Endothelial cell of umbilical vein (primary cell): ENCODE results near the gene SV2C. TPM values are rescaled to one million over a fixed set of nuclear protein-coding genes. Genes with fewer than 3 reads are reported as not detected.

Experiments
- BruUV-seq: library from RNA; stranded (reverse); fragments of 400-500 nt; replicated peaks from 2 replicates; lab custom pipeline; 2021; lab: Mats Ljungman, UMichigan
- CTCF ChIA-PET: fragments of 300-600, 350-600 bp; sonication (Branson Sonifier 250); formaldehyde crosslinking; loops from one replicate; lab custom pipeline; 2021; ENCODE audit warnings: antibody characterized with exemption, inconsistent platforms; lab: Charles Lee
- POLR2A ChIA-PET: fragments of 300-600, 350-600 bp; sonication (Branson Sonifier 250); formaldehyde crosslinking; loops from one replicate; lab custom pipeline; 2021; ENCODE audit warnings: antibody characterized with exemption, inconsistent platforms; lab: Charles Lee
- DNase-seq: peaks from one replicate; pipeline ENCODE4 v3.0.0-alpha.2; 2011; ENCODE audit warnings: low read depth, low spot score
- FAIRE-seq: peaks from 2 replicates; lab custom pipeline; 2011; peaks lifted over from hg19 to GRCh38; lab: Jason Lieb, UNC
- H2AFZ ChIP-seq: 2 replicates; pipeline ENCODE4 v1.6.0; 2012; ENCODE audit warnings: low read depth, low read length, control low read depth, inconsistent platforms
- H3K27ac ChIP-seq: 2 replicates; pipeline ENCODE4 v1.5.1; 2011; ENCODE audit warnings: low read depth, mild to moderate bottlenecking, control low read depth, low read length, moderate library complexity; ENCODE audit not compliant: insufficient read depth
- H3K27me3 ChIP-seq, 2 experiments: 2 replicates each; pipeline versions ENCODE4 v1.6.0 to v1.6.1; 2011; ENCODE audit warnings: low read length in 2 of 2, mixed read lengths in 1 of 2; ENCODE audit not compliant: control insufficient read depth in 2 of 2, insufficient read depth in 2 of 2
- H3K36me3 ChIP-seq, 2 experiments: 2 replicates in 1 of 2; 3 replicates in 1 of 2; pipeline ENCODE4 v1.5.1; 2011; ENCODE audit warnings: low read length in 2 of 2, mild to moderate bottlenecking in 1 of 2, moderate library complexity in 1 of 2; ENCODE audit not compliant: control insufficient read depth in 2 of 2, insufficient read depth in 2 of 2; ENCODE audit errors: extremely low read depth in 1 of 2
- H3K4me1 ChIP-seq: 3 replicates; pipeline ENCODE4 v1.5.1; 2011; ENCODE audit warnings: mild to moderate bottlenecking, low read length; ENCODE audit not compliant: control insufficient read depth, insufficient read depth; ENCODE audit errors: extremely low read depth
- H3K4me2 ChIP-seq: 2 replicates; pipeline ENCODE4 v1.6.1; 2011; ENCODE audit warnings: low read length, control low read depth, mixed read lengths; ENCODE audit not compliant: insufficient read depth
- H3K4me3 ChIP-seq, 3 experiments: fragments of 200-600 bp in 1 of 3; sonication (generic), shearing (Covaris generic) in 1 of 3; replicated peaks in 1 of 3; 2 replicates each; pipeline ENCODE4 v1.5.1; 2011 to 2016; ENCODE audit warnings: control low read depth in 3 of 3, low read length in 3 of 3, mild to moderate bottlenecking in 2 of 3, inconsistent platforms in 1 of 3, low read depth in 1 of 3, moderate library complexity in 1 of 3; ENCODE audit not compliant: insufficient read depth in 1 of 3
- H3K79me2 ChIP-seq: 2 replicates; pipeline ENCODE4 v1.6.0; 2012; ENCODE audit warnings: low read length, inconsistent platforms; ENCODE audit not compliant: control insufficient read depth, insufficient read depth
- H3K9ac ChIP-seq: replicated peaks from 2 replicates; pipeline ENCODE3; 2011; ENCODE audit warnings: low read length, control low read depth; ENCODE audit not compliant: insufficient read depth; ENCODE audit errors: extremely low read depth
- H3K9me1 ChIP-seq: replicated peaks from 3 replicates; pipeline ENCODE4 v1.6.0; 2011; ENCODE audit warnings: mild to moderate bottlenecking, low read length; ENCODE audit not compliant: control insufficient read depth, insufficient read depth; ENCODE audit errors: extremely low read depth
- H3K9me3 ChIP-seq: replicated peaks from 2 replicates; pipeline ENCODE4 v1.5.1; 2012; ENCODE audit warnings: low read length, inconsistent platforms; ENCODE audit not compliant: control insufficient read depth, insufficient read depth
- H4K20me1 ChIP-seq: replicated peaks from 2 replicates; pipeline ENCODE3; 2011; ENCODE audit warnings: mild to moderate bottlenecking, low read length; ENCODE audit not compliant: control insufficient read depth, insufficient read depth; ENCODE audit errors: extremely low read depth
- CTCF ChIP-seq, 2 donors: IDR thresholded peaks; 1 replicate in 1 of 2; 2 replicates in 1 of 2; pipeline ENCODE4 v1.5.1; 2011; ENCODE audit warnings: low read length in 2 of 2, mild to moderate bottlenecking in 2 of 2, moderate library complexity in 2 of 2, control low read depth in 1 of 2, inconsistent platforms in 1 of 2, low read depth in 1 of 2; ENCODE audit not compliant: insufficient read depth in 1 of 2; ENCODE audit errors: extremely low read depth in 1 of 2
- EZH2 ChIP-seq: IDR thresholded peaks from 2 replicates; pipeline ENCODE4 v1.6.1; 2012; ENCODE audit warnings: borderline replicate concordance, low read depth, mild to moderate bottlenecking, moderate library complexity, low read length, inconsistent platforms; ENCODE audit not compliant: severe bottlenecking
- FOS ChIP-seq: IDR thresholded peaks from 2 replicates; pipeline ENCODE4 v1.6.1; 2011; ENCODE audit warnings: mild to moderate bottlenecking, low read length, moderate library complexity, borderline replicate concordance; ENCODE audit not compliant: insufficient read depth
- GATA2 ChIP-seq: IDR thresholded peaks from 2 replicates; pipeline ENCODE4 v1.7.0; 2011; ENCODE audit warnings: low read depth, mild to moderate bottlenecking, moderate library complexity, mixed read lengths, low read length; ENCODE audit not compliant: insufficient read length, insufficient read depth
- JUN ChIP-seq: IDR thresholded peaks from 2 replicates; pipeline ENCODE4 v1.6.1; 2011; ENCODE audit warnings: borderline replicate concordance, low read depth; ENCODE audit not compliant: insufficient read length, insufficient read depth
- MYC ChIP-seq: IDR thresholded peaks from one replicate; pipeline ENCODE4 v1.6.1; 2011; ENCODE audit warnings: mild to moderate bottlenecking, low read depth, low read length
- POLR2A ChIP-seq: IDR thresholded peaks from 2 replicates; pipeline ENCODE4 v1.6.1; 2012; ENCODE audit warnings: low read depth, mild to moderate bottlenecking, control low read depth, low read length
- POLR2AphosphoS5 ChIP-seq: IDR thresholded peaks from 2 replicates; pipeline ENCODE4 v1.6.1; 2012; ENCODE audit warnings: low read depth, mild to moderate bottlenecking, control low read depth, low read length, moderate library complexity; ENCODE audit not compliant: insufficient read depth
- dilution Hi-C: fragments of 300-500 bp; cut with MboI; formaldehyde crosslinking; loops from one replicate; pipeline ENCODE4 v1.15.0; 2019; ENCODE audit warnings: low sequenced_read_pairs; ENCODE audit not compliant: extremely low pct_ligation_motif_present
- intact Hi-C: fragments of 100-400 bp; cut with micrococcal nuclease; formaldehyde crosslinking; loops from one replicate; pipeline ENCODE4 v1.10.0; 2022
- polyA plus RNA-seq, 4 experiments: library from polyadenylated mRNA; depleted of rRNA in 3 of 4; stranded (reverse) in 3 of 4; unstranded in 1 of 4; fragments of >200 nt; gene quantifications; 2 replicates each; pipeline versions ENCODE4 v1.2.1 to v1.2.3, GENCODE V29; 2011 to 2012; ENCODE audit warnings: missing spikeins in 1 of 4
- total RNA-seq: library from RNA; stranded (reverse); gene quantifications from 2 replicates; pipeline ENCODE4 v1.2.3, GENCODE V29; 2021
- TF ChIP-seq, protein P1 (sequence below): IDR thresholded peaks from 2 replicates; pipeline ENCODE4 v1.6.1; 2011; ENCODE audit not compliant: insufficient read depth, insufficient read length

The SV2C gene
- total and polyA plus RNA-seq, 2 donors (not counting 3 experiments of a cell fraction or from before 2014, with no cell fraction given): not detected

GRCh38 chr5:76400466-76400865 is 317.3 kb downstream of the SV2C start:
- FAIRE-seq (no peak), DNase-seq (no peak)
- H3K27me3 ChIP-seq: peaks cover 27 to 39% of the 10 kb centered on the region in 2 experiments
- no peaks in the 10 kb centered on the region for H3K9me3 ChIP-seq
- H4K20me1 ChIP-seq: no peaks in the 10 kb centered on the region
- intact Hi-C loops (loop anchor here (5.0 kb wide), 1 partner anchor 242 kb away; no protein-coding TSS in a partner anchor), dilution Hi-C loops (no loop called here)
- CTCF ChIA-PET: no interaction called here
- no peak for TF ChIP-seq EZH2
- TF ChIP-seq POLR2A: no peak
- no peak for TF ChIP-seq MYC
- TF ChIP-seq FOS: no peak
- TF ChIP-seq, protein P1, sequence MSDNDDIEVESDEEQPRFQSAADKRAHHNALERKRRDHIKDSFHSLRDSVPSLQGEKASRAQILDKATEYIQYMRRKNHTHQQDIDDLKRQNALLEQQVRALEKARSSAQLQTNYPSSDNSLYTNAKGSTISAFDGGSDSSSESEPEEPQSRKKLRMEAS: no peak
- no peak for TF ChIP-seq CTCF (IDR thresholded peaks at IDR 0.05; ENCODE audit: extremely low read depth in 1 of 2, insufficient read depth in 1 of 2, low read depth in 1 of 2, low read length in 2 of 2)
- no peak for TF ChIP-seq GATA2
- TF ChIP-seq POLR2AphosphoS5: no peak
- no peak for TF ChIP-seq JUN
- no peaks in the 10 kb centered on the region for H3K36me3 ChIP-seq
- POLR2A ChIA-PET: no interaction called here
- no peaks in the 10 kb centered on the region for H3K79me2 ChIP-seq
- peaks cover 7% of the 10 kb centered on the region for H3K4me1 ChIP-seq
- no peak overlapping the region for H3K4me2 ChIP-seq
- H3K27ac ChIP-seq: no peak overlapping the region
- BruUV-seq: no TSS peak
- no peaks in the 10 kb centered on the region for H3K9me1 ChIP-seq
- H3K9ac ChIP-seq: no peak overlapping the region
- no peak overlapping the region for H3K4me3 ChIP-seq
- H2AFZ ChIP-seq: no peak overlapping the region
